Neural cell (in vitro differentiated cells): ENCODE data around the gene NME7. TPM values are rescaled to one million over a fixed set of nuclear protein-coding genes. Genes with fewer than 3 reads are reported as not detected.
A peak's percentile ranks its signal among the peaks of the same experiment; 100 is the strongest.

Experiments
- H2AFZ ChIP-seq: fragments of 200-600, 300-800 bp; sonication (generic), shearing (Covaris generic); 2 replicates; pipeline ENCODE4 v1.6.0; 2014; ENCODE audit warnings: low read depth, mild to moderate bottlenecking, antibody characterized with exemption, low read length, moderate library complexity
- H3F3A ChIP-seq: fragments of 200-600 bp; shearing (Covaris generic); 2 replicates; pipeline ENCODE4 v1.6.1; 2016; ENCODE audit warnings: mild to moderate bottlenecking, moderate library complexity, mixed read lengths, antibody characterized with exemption, low read length; ENCODE audit not compliant: insufficient read depth, poor library complexity, severe bottlenecking
- H3K27ac ChIP-seq: fragments of 200-600, 300-800 bp; sonication (generic), shearing (Covaris generic); 2 replicates; pipeline ENCODE4 v1.5.1; 2014; ENCODE audit warnings: mild to moderate bottlenecking, low read length, moderate library complexity
- H3K27me3 ChIP-seq: fragments of 300-800, 200-600 bp; sonication (generic), shearing (Covaris generic); 2 replicates; pipeline ENCODE4 v1.6.0; 2014; ENCODE audit warnings: mild to moderate bottlenecking, low read depth, low read length, moderate library complexity; ENCODE audit not compliant: insufficient read depth
- H3K36me3 ChIP-seq: fragments of 300-800, 200-600 bp; sonication (generic), shearing (Covaris generic); 2 replicates; pipeline ENCODE4 v1.5.1; 2014; ENCODE audit warnings: mild to moderate bottlenecking, antibody characterized with exemption, low read length, moderate library complexity; ENCODE audit not compliant: insufficient read depth
- H3K4me2 ChIP-seq: fragments of 300-800, 200-600 bp; sonication (generic), shearing (Covaris generic); 2 replicates; pipeline ENCODE4 v1.6.0; 2014; ENCODE audit warnings: mild to moderate bottlenecking, low read length
- H3K4me3 ChIP-seq: fragments of 300-800, 200-600 bp; sonication (generic), shearing (Covaris generic); 2 replicates; pipeline ENCODE4 v1.5.1; 2014; ENCODE audit warnings: mild to moderate bottlenecking, low read length, moderate library complexity
- H3K79me2 ChIP-seq: fragments of 200-600 bp; shearing (Covaris generic); replicated peaks from 2 replicates; pipeline ENCODE4 v1.6.0; 2014; ENCODE audit warnings: mild to moderate bottlenecking, low read length, moderate library complexity; ENCODE audit not compliant: insufficient read depth
- H3K9ac ChIP-seq: fragments of 300-800, 200-600 bp; sonication (generic), shearing (Covaris generic); 2 replicates; pipeline ENCODE4 v1.6.1; 2016; ENCODE audit warnings: mild to moderate bottlenecking, low read length, mixed read lengths
- H3K9me2 ChIP-seq: fragments of 200-600 bp; shearing (Covaris generic); 2 replicates; pipeline ENCODE4 v1.6.1; 2016; ENCODE audit warnings: mild to moderate bottlenecking, low read length, mixed read lengths; ENCODE audit not compliant: insufficient read depth
- H3K9me3 ChIP-seq: fragments of 200-600, 300-800 bp; sonication (generic), shearing (Covaris generic); 2 replicates; pipeline ENCODE4 v1.6.1; 2016; ENCODE audit warnings: mild to moderate bottlenecking, mixed run types, low read length, moderate library complexity, mixed read lengths
- H4K20me1 ChIP-seq: fragments of 200-600 bp; shearing (Covaris generic); 2 replicates; pipeline ENCODE4 v1.6.1; 2016; ENCODE audit warnings: mild to moderate bottlenecking, mixed run types; ENCODE audit not compliant: insufficient read depth
- EP300 ChIP-seq: fragments of 450-650 bp; conservative IDR thresholded peaks from 2 replicates; pipeline ENCODE4 v1.6.1; 2014; ENCODE audit warnings: antibody characterized with exemption, mild to moderate bottlenecking, moderate library complexity; ENCODE audit not compliant: poor library complexity, severe bottlenecking
- EZH2 ChIP-seq: fragments of 200-600, 300-800 bp; shearing (Covaris generic), sonication (generic); IDR thresholded peaks from 2 replicates; pipeline ENCODE4 v1.6.1; 2014; ENCODE audit warnings: antibody characterized with exemption, low read length, borderline replicate concordance, mild to moderate bottlenecking; ENCODE audit not compliant: insufficient read depth, poor library complexity, severe bottlenecking
- MXI1 ChIP-seq: fragments of 450-650 bp; conservative IDR thresholded peaks from 2 replicates; pipeline ENCODE4 v1.6.1; 2014; ENCODE audit warnings: antibody characterized with exemption, mild to moderate bottlenecking; ENCODE audit not compliant: poor library complexity, severe bottlenecking
- POLR2AphosphoS5 ChIP-seq: IDR thresholded peaks from 2 replicates; pipeline ENCODE4 v1.6.1; 2012
- RAD21 ChIP-seq: fragments of 450-650 bp; conservative IDR thresholded peaks from 2 replicates; pipeline ENCODE4 v1.6.1; 2014; ENCODE audit warnings: antibody characterized with exemption, mild to moderate bottlenecking, moderate library complexity
- SMC3 ChIP-seq: fragments of 450-650 bp; conservative IDR thresholded peaks from 2 replicates; pipeline ENCODE4 v1.6.1; 2014; ENCODE audit warnings: antibody characterized with exemption, mild to moderate bottlenecking, moderate library complexity; ENCODE audit not compliant: poor library complexity
- TAF1 ChIP-seq: IDR thresholded peaks from 2 replicates; pipeline ENCODE4 v1.6.1; 2012; ENCODE audit warnings: low read depth
- polyA plus RNA-seq: library from polyadenylated mRNA; depleted of rRNA; stranded (reverse); fragments of >200 nt; gene quantifications from 2 replicates; pipeline ENCODE4 v1.2.3, GENCODE V29; 2014
- TF ChIP-seq, protein P1 (sequence below): IDR thresholded peaks from 2 replicates; pipeline ENCODE4 v1.6.1; 2012; ENCODE audit warnings: borderline replicate concordance
- TF ChIP-seq, protein P2 (sequence below): fragments of 450-650 bp; IDR thresholded peaks from 2 replicates; pipeline ENCODE4 v1.5.1; 2014; ENCODE audit warnings: antibody characterized with exemption, mild to moderate bottlenecking, moderate library complexity; ENCODE audit not compliant: poor library complexity, severe bottlenecking

Gene NME7
- polyA plus RNA-seq, 1 donor from 2014 or later: 42.4 TPM

- no peaks in the 10 kb centered on the region for H4K20me1 ChIP-seq
- H3K27me3 ChIP-seq: no peaks in the 10 kb centered on the region
- no peak overlapping the region for H2AFZ ChIP-seq
- H3K9me3 ChIP-seq: no peaks in the 10 kb centered on the region
- H3K79me2 ChIP-seq: peaks cover 50% of the 10 kb centered on the region
- TF ChIP-seq SMC3 (no peak), RAD21 (no peak), EP300 (no peak), TAF1 (no peak), EZH2 (no peak), MXI1 (no peak), POLR2AphosphoS5 (no peak)
- TF ChIP-seq, protein P1, sequence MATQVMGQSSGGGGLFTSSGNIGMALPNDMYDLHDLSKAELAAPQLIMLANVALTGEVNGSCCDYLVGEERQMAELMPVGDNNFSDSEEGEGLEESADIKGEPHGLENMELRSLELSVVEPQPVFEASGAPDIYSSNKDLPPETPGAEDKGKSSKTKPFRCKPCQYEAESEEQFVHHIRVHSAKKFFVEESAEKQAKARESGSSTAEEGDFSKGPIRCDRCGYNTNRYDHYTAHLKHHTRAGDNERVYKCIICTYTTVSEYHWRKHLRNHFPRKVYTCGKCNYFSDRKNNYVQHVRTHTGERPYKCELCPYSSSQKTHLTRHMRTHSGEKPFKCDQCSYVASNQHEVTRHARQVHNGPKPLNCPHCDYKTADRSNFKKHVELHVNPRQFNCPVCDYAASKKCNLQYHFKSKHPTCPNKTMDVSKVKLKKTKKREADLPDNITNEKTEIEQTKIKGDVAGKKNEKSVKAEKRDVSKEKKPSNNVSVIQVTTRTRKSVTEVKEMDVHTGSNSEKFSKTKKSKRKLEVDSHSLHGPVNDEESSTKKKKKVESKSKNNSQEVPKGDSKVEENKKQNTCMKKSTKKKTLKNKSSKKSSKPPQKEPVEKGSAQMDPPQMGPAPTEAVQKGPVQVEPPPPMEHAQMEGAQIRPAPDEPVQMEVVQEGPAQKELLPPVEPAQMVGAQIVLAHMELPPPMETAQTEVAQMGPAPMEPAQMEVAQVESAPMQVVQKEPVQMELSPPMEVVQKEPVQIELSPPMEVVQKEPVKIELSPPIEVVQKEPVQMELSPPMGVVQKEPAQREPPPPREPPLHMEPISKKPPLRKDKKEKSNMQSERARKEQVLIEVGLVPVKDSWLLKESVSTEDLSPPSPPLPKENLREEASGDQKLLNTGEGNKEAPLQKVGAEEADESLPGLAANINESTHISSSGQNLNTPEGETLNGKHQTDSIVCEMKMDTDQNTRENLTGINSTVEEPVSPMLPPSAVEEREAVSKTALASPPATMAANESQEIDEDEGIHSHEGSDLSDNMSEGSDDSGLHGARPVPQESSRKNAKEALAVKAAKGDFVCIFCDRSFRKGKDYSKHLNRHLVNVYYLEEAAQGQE: no peak
- TF ChIP-seq, protein P2, sequence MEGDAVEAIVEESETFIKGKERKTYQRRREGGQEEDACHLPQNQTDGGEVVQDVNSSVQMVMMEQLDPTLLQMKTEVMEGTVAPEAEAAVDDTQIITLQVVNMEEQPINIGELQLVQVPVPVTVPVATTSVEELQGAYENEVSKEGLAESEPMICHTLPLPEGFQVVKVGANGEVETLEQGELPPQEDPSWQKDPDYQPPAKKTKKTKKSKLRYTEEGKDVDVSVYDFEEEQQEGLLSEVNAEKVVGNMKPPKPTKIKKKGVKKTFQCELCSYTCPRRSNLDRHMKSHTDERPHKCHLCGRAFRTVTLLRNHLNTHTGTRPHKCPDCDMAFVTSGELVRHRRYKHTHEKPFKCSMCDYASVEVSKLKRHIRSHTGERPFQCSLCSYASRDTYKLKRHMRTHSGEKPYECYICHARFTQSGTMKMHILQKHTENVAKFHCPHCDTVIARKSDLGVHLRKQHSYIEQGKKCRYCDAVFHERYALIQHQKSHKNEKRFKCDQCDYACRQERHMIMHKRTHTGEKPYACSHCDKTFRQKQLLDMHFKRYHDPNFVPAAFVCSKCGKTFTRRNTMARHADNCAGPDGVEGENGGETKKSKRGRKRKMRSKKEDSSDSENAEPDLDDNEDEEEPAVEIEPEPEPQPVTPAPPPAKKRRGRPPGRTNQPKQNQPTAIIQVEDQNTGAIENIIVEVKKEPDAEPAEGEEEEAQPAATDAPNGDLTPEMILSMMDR: no peak
- H3F3A ChIP-seq: no peaks in the 10 kb centered on the region
- no peak overlapping the region for H3K9ac ChIP-seq
- H3K4me3 ChIP-seq: peak overlapping the region; percentile 3
- no peak overlapping the region for H3K4me2 ChIP-seq
- no peak overlapping the region for H3K27ac ChIP-seq
- no peaks in the 10 kb centered on the region for H3K9me2 ChIP-seq
- H3K36me3 ChIP-seq: no peaks in the 10 kb centered on the region
Measured at GRCh38 chr1:169364948-169365347, 2.6 kb downstream of the NME7 start.

GRCh38 chr1:169363046-169363730, 4.4 kb downstream of the NME7 start:
- Histone ChIP-seq H2AFZ (no peak overlapping the region), H3K4me2 (no peak overlapping the region)

More at GRCh38 chr1:169363046-169363730, 4.4 kb downstream of the NME7 start:
- TF ChIP-seq SMC3: no peak
- no peak for TF ChIP-seq RAD21
- no peak for TF ChIP-seq MXI1
- no peak for TF ChIP-seq TAF1
- TF ChIP-seq, protein P1: no peak
- no peak for TF ChIP-seq POLR2AphosphoS5
- TF ChIP-seq, protein P2: no peak
- TF ChIP-seq EP300: no peak
- TF ChIP-seq EZH2: no peak
- Histone ChIP-seq H3K9me3 (no peaks in the 10 kb centered on the region), H3K79me2 (peaks cover 35% of the 10 kb centered on the region), H3K4me3 (peak overlapping the region; percentile 3), H3K27me3 (no peaks in the 10 kb centered on the region), H3K9me2 (no peaks in the 10 kb centered on the region), H3K9ac (no peak overlapping the region), H4K20me1 (no peaks in the 10 kb centered on the region), H3F3A (no peaks in the 10 kb centered on the region), H3K36me3 (no peaks in the 10 kb centered on the region), H3K27ac (no peak overlapping the region)
